ENCODE measurements around the gene IFIT1. TPM values are rescaled to one million over a fixed set of nuclear protein-coding genes. Genes with fewer than 3 reads are reported as not detected.
"Not testable (repeated sequence)": the region's sequence is repeated elsewhere in the genome, so short reads cannot be mapped to it uniquely, and the experiment has no call there.

IFIT1 gene
- total and polyA plus RNA-seq, 9 of the 15 experiments (the other 6 are each of a cell fraction or from before 2014, with no cell fraction given) = 0.03 to 0.40 (median 0.18) TPM

GRCh38 chr10:89411135-89411534, 18.7 kb downstream of the IFIT1 start:
- POLR2A ChIA-PET; DNase-seq (ENCODE audit: extremely low read depth in 1 of 4, low spot score in 3 of 4); H3K36me3 ChIP-seq (ENCODE audit: control insufficient read depth, insufficient read depth, low read length); H3K9ac ChIP-seq (ENCODE audit: insufficient read depth in 1 of 2, low read depth in 2 of 2, low read length in 2 of 2); BruUV-seq (replicated peaks); H3K4me2 ChIP-seq (ENCODE audit: insufficient read depth, low read length); FAIRE-seq; H3K27ac ChIP-seq (ENCODE audit: extremely low read depth, low read depth, low read length); H3K79me2 ChIP-seq (ENCODE audit: control insufficient read depth, insufficient read depth, low read length); CTCF ChIA-PET (ENCODE audit: low intra/inter-chr PET ratio); H4K20me1 ChIP-seq (replicated peaks; ENCODE audit: control insufficient read depth, insufficient read depth, low read length); intact Hi-C loops (cut with micrococcal nuclease); H3K4me3 ChIP-seq; H3K27me3 ChIP-seq (ENCODE audit: control insufficient read depth in 2 of 2, insufficient read depth in 2 of 2, low read length in 2 of 2); in situ Hi-C loops (cut with MboI); H2AFZ ChIP-seq (ENCODE audit: low read depth, low read length); H3K9me1 ChIP-seq (ENCODE audit: control insufficient read depth, insufficient read depth, low read length); ATAC-seq; H3K9me3 ChIP-seq (replicated peaks; ENCODE audit: control insufficient read depth, insufficient read depth, low read depth, low read length); H3K4me1 ChIP-seq (replicated peaks in 1 of 2; ENCODE audit: control insufficient read depth in 2 of 2, insufficient read depth in 2 of 2, low read length in 2 of 2): not testable (repeated sequence)
- WGBS (ENCODE audit: insufficient coverage, low coverage, missing lambda C conversion rate) = 7% methylated on average over 2 of the region's 2 CpGs

- not testable (repeated sequence) for DNase-seq (ENCODE audit: extremely low read depth in 1 of 4, low spot score in 3 of 4)
Measured at GRCh38 chr10:89412276-89412675, 19.9 kb downstream of the IFIT1 start.

More at GRCh38 chr10:89412276-89412675, 19.9 kb downstream of the IFIT1 start:
- CTCF ChIA-PET (ENCODE audit: low intra/inter-chr PET ratio); H3K27ac ChIP-seq (ENCODE audit: extremely low read depth, low read depth, low read length); H3K4me3 ChIP-seq; intact Hi-C loops (cut with micrococcal nuclease); H4K20me1 ChIP-seq (replicated peaks; ENCODE audit: control insufficient read depth, insufficient read depth, low read length); ATAC-seq; H2AFZ ChIP-seq (ENCODE audit: low read depth, low read length); in situ Hi-C loops (cut with MboI); H3K4me2 ChIP-seq (ENCODE audit: insufficient read depth, low read length); H3K79me2 ChIP-seq (ENCODE audit: control insufficient read depth, insufficient read depth, low read length); H3K36me3 ChIP-seq (ENCODE audit: control insufficient read depth, insufficient read depth, low read length); H3K9me1 ChIP-seq (ENCODE audit: control insufficient read depth, insufficient read depth, low read length); H3K4me1 ChIP-seq (replicated peaks in 1 of 2; ENCODE audit: control insufficient read depth in 2 of 2, insufficient read depth in 2 of 2, low read length in 2 of 2); BruUV-seq (replicated peaks); POLR2A ChIA-PET; H3K27me3 ChIP-seq (ENCODE audit: control insufficient read depth in 2 of 2, insufficient read depth in 2 of 2, low read length in 2 of 2); H3K9ac ChIP-seq (ENCODE audit: insufficient read depth in 1 of 2, low read depth in 2 of 2, low read length in 2 of 2); FAIRE-seq; H3K9me3 ChIP-seq (replicated peaks; ENCODE audit: control insufficient read depth, insufficient read depth, low read depth, low read length): not testable (repeated sequence)
- WGBS (ENCODE audit: insufficient coverage, low coverage, missing lambda C conversion rate) = 45% methylated on average over 6 of the region's 10 CpGs
- peak; percentile 67 for TF ChIP-seq C11orf30 (IDR thresholded peaks at IDR 0.05; ENCODE audit: low read depth)
- peak; percentile 76 for TF ChIP-seq MAFG (tag; conservative IDR thresholded peaks at IDR 0.05)
- TF ChIP-seq ZNF316 (IDR thresholded peaks at IDR 0.05) = peak; percentile 88
